GM12874 (cell line): ENCODE results near the gene TTLL8.

ENCODE experiments used
- CTCF ChIP-seq: IDR thresholded peaks from 2 replicates; pipeline ENCODE4 v1.5.1; 2011; ENCODE audit warnings: low read depth, mild to moderate bottlenecking, control low read depth, low read length, moderate library complexity; ENCODE audit not compliant: insufficient read depth

Gene TTLL8

GRCh38 chr22:49983148-49984042, 74.7 kb downstream of the TTLL8 start:
- TF ChIP-seq CTCF: 0 out of 2 replicates have a peak, but pooled peaks have one; percentile 14

GRCh38 chr22:49979587-49980264, 78.4 kb downstream of the TTLL8 start:
- TF ChIP-seq CTCF: peak; percentile 61

GRCh38 chr22:49977578-49977977, 80.5 kb downstream of the TTLL8 start:
- TF ChIP-seq CTCF: no peak

GRCh38 chr22:49976439-49977175, 81.5 kb downstream of the TTLL8 start:
- TF ChIP-seq CTCF: no peak

GRCh38 chr22:49975543-49976389, 82.3 kb downstream of the TTLL8 start:
- no peak for TF ChIP-seq CTCF

- no peak for TF ChIP-seq CTCF
Observed at GRCh38 chr22:49973018-49973961, 84.8 kb downstream of the TTLL8 start.
